HUES64 (cell line): Measurements from ENCODE around the gene CHST11.
"Not testable (repeated sequence)": the region's sequence is repeated elsewhere in the genome, so short reads cannot be mapped to it uniquely, and the experiment has no call there.

Source experiments
- H3K27ac ChIP-seq: 2 replicates; pipeline ENCODE4 v1.7.0; 2013; ENCODE audit warnings: low read depth, low read length, inconsistent platforms
- H3K27me3 ChIP-seq: 2 replicates; pipeline ENCODE4 v1.6.1; 2013; ENCODE audit warnings: mild to moderate bottlenecking, low read length; ENCODE audit not compliant: insufficient read depth
- H3K36me3 ChIP-seq: 2 replicates; pipeline ENCODE4 v1.6.1; 2013; ENCODE audit warnings: mild to moderate bottlenecking, low read length; ENCODE audit not compliant: insufficient read depth
- H3K4me1 ChIP-seq: 2 replicates; pipeline ENCODE4 v1.6.1; 2013; ENCODE audit warnings: mild to moderate bottlenecking, low read length, moderate library complexity; ENCODE audit not compliant: insufficient read depth
- H3K4me3 ChIP-seq: 2 replicates; pipeline ENCODE4 v1.5.1; 2013; ENCODE audit warnings: mild to moderate bottlenecking, low read length, moderate library complexity
- H3K9ac ChIP-seq: 2 replicates; pipeline ENCODE4 v1.6.1; 2013; ENCODE audit warnings: mild to moderate bottlenecking, low read depth, low read length
- H3K9me3 ChIP-seq: 2 replicates; pipeline ENCODE4 v1.6.1; 2013; ENCODE audit warnings: low read depth, low read length; ENCODE audit not compliant: insufficient read depth
- WGBS: fragments of 150-250, 120-280 bp; methylation state at CpG from one replicate; pipeline ENCODE4 v1.1.7; 2013; ENCODE audit warnings: missing lambda C conversion rate; 5-methylcytosine and 5-hydroxymethylcytosine counted together

Gene CHST11

DNA sequence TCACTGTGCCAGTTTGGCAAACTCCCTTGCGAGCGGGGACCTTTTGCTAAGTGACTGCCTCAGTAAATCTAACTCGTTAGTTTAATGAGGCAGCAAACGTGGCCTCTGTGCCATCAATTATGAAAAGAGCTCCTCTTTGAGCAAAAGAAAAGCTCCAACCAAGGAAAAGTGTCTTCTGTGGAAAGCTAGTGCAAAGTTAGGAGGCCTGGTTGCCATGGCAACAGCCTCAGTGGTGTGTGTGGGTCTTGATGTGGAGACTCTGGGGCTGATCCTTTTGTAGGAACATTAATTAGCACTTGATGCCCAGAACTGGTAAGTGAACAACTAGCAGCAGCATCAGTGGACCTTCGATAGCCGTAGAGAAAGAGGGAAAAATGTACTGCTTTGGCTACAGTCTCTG lies 145.7 kb downstream of the CHST11 start:
- WGBS, result 95% methylated on average over 6 of the region's 6 CpGs
- H3K27me3 ChIP-seq, result no peaks in the 10 kb centered on the region
- no peak overlapping the region for H3K9ac ChIP-seq
- H3K4me1 ChIP-seq, result peaks cover 29% of the 10 kb centered on the region
- H3K27ac ChIP-seq, result no peak overlapping the region
- H3K36me3 ChIP-seq, result no peaks in the 10 kb centered on the region
- H3K9me3 ChIP-seq, result no peaks in the 10 kb centered on the region
- H3K4me3 ChIP-seq, result no peak overlapping the region

DNA sequence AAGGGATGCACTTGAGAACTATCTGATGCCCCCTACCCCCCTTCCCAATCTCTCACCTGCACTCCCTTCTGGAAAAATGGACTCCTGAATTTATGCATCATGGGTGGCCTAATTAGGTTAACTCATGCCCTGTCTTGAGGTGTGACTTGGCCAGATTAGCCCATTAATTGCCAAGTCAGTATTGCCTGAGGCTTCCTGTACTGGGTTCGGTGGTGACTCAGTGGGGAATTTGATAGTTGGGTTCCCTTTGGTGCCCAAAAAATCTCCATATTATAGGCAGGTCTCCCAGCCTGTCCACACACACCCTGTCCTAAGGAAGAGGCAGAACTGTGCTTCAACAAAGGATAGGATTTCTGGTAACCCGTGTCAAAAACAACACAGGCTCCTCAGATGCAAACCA lies 146.1 kb downstream of the CHST11 start:
- Histone ChIP-seq H3K9me3 (no peaks in the 10 kb centered on the region), H3K27ac (no peak overlapping the region), H3K27me3 (no peaks in the 10 kb centered on the region), H3K4me3 (no peak overlapping the region), H3K4me1 (peaks cover 24% of the 10 kb centered on the region), H3K9ac (no peak overlapping the region), H3K36me3 (no peaks in the 10 kb centered on the region)
- WGBS, result 97% methylated on average over 2 of the region's 2 CpGs

DNA sequence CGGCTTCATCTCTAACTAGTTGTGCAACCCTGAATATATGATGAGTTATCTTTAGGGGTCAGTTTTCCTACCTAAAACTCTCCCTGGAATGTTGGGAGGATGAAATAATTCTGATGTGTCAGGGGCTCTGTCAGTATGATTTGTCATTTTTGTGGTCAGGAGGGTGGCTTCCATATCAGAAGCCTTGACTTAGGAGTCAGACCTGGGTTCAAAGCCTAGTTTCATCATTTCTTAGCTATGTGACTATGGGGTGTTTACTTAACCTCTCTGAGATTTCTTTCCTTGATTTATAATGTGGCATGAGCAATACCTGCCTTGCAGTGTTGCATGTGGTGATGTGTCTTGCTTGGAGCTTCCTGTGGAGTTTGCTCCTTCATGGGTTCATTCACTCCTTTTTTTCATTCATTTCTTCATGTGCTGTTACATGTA lies 146.8 kb downstream of the CHST11 start:
- WGBS, result 91% methylated on average over 1 of the region's 1 CpG
- Histone ChIP-seq H3K4me3 (no peak overlapping the region), H3K27ac (no peak overlapping the region), H3K36me3 (no peaks in the 10 kb centered on the region), H3K9ac (no peak overlapping the region), H3K27me3 (no peaks in the 10 kb centered on the region), H3K9me3 (no peaks in the 10 kb centered on the region), H3K4me1 (peaks cover 20% of the 10 kb centered on the region)

DNA sequence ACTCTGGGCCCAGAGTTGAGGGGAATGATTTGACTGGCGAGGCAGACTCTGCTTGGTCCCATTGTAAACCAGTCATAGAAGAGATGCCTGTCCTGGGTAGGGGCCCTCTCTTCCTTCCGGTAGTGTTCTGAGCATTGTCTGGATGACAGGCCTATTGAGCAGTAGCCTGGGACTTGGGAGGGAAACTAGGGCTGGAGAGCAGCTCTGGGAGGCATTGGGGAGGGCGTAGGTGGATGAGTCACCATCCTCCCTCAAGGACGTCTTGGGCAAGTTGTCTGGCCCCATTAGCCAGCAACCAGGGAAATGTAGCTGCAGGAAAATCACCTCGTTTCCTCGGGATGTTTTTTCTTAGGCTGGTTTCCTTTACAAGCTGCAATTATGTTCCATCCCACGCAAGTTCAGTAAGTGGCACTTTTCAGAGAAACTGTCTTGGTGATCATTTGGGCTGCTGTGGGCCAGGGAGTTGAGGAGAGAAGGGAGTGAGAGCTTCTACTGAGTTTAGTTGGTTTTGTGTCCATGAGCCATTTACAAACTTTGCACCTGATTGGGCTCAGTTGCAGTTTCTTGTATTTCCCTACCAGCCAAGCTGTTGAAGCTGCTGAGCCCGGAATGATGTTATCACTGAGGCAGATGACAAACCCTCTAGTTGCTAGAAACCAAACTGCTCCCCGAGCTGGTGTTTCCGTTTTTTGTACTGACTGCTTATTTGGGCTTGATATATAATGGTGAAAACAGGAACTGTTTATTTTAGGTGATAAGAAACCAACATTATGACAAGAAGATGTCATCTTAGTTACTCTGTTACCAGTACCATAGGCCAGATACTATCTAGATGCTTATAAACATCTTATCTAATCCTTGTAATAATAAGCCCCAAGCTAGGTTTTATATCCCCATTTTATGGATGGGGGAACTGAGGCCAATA lies 147.6 kb downstream of the CHST11 start:
- Histone ChIP-seq H3K36me3 (no peaks in the 10 kb centered on the region), H3K9me3 (no peaks in the 10 kb centered on the region), H3K4me3 (no peak overlapping the region), H3K27me3 (no peaks in the 10 kb centered on the region), H3K27ac (peak overlapping the region; percentile 3; the same call in 1 of the 2 replicates), H3K4me1 (peaks cover 20% of the 10 kb centered on the region), H3K9ac (no peak overlapping the region; the same call in 1 of the 2 replicates)
- WGBS, result 70% methylated on average over 10 of the region's 10 CpGs

DNA sequence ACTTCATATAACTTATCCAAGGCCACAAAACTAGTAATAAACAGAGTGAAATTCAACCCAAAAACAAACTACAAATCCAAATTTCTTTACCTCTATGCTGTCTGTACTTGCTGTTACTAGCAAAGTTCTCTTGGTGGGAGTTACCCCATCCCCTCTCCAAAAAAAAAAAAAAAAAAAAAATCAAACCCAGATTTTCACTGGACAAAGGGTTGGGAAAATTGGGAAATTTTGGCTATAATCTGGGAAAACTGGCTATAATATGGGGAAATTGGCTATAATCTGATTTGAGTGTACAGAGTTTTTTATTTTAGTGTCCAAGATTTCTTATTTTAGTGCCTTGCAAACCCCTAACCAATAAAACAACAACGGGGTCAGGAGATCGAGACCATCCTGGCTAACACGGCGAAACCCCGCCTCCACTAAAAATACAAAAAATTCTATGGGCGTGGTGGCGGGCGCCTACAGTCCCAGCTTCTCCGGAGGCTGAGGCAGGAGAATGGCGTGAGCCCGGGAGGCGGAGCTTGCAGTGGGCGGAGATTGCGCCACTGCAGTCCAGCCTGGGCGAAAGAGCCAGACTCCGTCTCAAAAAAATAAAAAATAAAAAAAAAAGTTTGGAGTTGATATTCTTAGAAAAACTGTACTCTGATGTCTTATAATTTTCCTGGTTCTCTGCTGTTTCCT lies 148.4 kb downstream of the CHST11 start:
- Histone ChIP-seq H3K4me3 (no peak overlapping the region), H3K9ac (no peak overlapping the region), H3K27ac (no peak overlapping the region), H3K27me3 (no peaks in the 10 kb centered on the region), H3K4me1 (peaks cover 20% of the 10 kb centered on the region), H3K9me3 (no peaks in the 10 kb centered on the region), H3K36me3 (no peaks in the 10 kb centered on the region)
- WGBS, result 93% methylated on average over 16 of the region's 16 CpGs

DNA sequence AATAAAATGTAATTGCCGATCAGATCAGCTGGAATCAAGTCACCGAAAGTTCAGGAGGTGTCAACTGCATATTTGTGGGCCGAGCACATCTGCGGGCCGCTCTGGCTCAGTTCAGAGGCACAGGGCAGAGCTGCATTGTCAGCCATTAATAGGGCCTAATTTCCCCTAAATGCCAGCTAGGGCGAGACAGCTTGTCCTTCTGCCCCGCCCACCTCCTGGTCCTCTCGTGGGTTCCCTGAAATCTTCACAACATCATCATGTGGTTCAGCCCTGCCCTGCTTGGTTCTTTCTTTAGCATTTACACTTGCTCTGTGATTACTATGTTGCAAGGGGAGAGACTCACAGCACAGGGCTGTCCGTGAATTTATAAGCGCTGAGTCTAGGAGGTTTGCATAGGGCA lies 148.9 kb downstream of the CHST11 start:
- Histone ChIP-seq H3K4me3 (no peak overlapping the region), H3K4me1 (peaks cover 20% of the 10 kb centered on the region), H3K9ac (no peak overlapping the region), H3K36me3 (no peaks in the 10 kb centered on the region), H3K9me3 (no peaks in the 10 kb centered on the region), H3K27ac (no peak overlapping the region), H3K27me3 (no peaks in the 10 kb centered on the region)
- WGBS, result 87% methylated on average over 10 of the region's 10 CpGs

GRCh38 chr12:104608998-104609397 lies 152.2 kb downstream of the CHST11 start:
- Histone ChIP-seq H3K27ac (no peak overlapping the region), H3K9ac (no peak overlapping the region), H3K9me3 (no peaks in the 10 kb centered on the region), H3K36me3 (no peaks in the 10 kb centered on the region), H3K27me3 (no peaks in the 10 kb centered on the region), H3K4me1 (peaks cover 7% of the 10 kb centered on the region; the same call in 1 of the 2 replicates), H3K4me3 (no peak overlapping the region)
- 92% methylated on average over 4 of the region's 4 CpGs for WGBS

GRCh38 chr12:104609445-104609844 lies 152.7 kb downstream of the CHST11 start:
- no peak overlapping the region for H3K9ac ChIP-seq
- H3K4me3 ChIP-seq, result no peak overlapping the region
- H3K27ac ChIP-seq, result no peak overlapping the region
- H3K27me3 ChIP-seq, result no peaks in the 10 kb centered on the region
- H3K4me1 ChIP-seq, result peaks cover 3% of the 10 kb centered on the region; the same call in 1 of the 2 replicates
- no peaks in the 10 kb centered on the region for H3K36me3 ChIP-seq
- H3K9me3 ChIP-seq, result no peaks in the 10 kb centered on the region

DNA sequence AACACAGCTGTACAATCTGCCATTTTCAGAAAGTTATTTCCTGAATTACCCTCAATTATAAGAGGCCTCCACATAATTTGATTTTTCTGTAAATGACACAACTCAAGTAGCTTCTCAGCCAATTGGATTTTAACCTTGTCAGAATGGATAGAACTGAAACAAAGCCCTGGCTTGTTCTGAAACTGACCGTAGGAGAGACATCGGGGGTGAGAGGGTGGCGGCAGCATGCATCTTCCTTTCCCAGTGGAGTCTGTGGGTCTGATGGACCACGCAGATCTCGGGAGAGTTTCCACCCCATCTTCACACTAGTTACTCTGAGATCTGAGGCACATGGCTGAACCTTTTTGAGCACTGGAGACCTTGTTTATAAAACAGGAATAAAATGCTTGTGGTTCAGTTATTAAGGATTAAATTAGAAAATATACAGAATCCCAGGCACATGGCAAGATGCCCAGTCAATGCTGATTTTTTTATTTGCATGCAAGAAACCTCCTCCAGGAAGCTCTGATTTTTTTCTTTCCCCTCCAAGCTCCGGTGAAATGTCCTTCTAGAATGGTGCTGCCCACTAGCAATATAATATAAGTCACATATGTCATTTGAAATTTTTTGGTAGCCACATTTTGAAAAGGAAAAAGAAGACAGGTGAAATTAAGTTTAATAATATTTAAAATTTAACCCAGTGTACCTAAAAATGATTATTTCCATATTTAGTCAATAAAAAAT lies 153.9 kb downstream of the CHST11 start:
- H3K36me3 ChIP-seq, result no peaks in the 10 kb centered on the region
- no peak overlapping the region for H3K27ac ChIP-seq
- no peak overlapping the region for H3K4me3 ChIP-seq
- no peaks in the 10 kb centered on the region for H3K4me1 ChIP-seq
- WGBS, result 93% methylated on average over 6 of the region's 6 CpGs
- H3K9ac ChIP-seq, result no peak overlapping the region
- H3K9me3 ChIP-seq, result no peaks in the 10 kb centered on the region
- H3K27me3 ChIP-seq, result no peaks in the 10 kb centered on the region

DNA sequence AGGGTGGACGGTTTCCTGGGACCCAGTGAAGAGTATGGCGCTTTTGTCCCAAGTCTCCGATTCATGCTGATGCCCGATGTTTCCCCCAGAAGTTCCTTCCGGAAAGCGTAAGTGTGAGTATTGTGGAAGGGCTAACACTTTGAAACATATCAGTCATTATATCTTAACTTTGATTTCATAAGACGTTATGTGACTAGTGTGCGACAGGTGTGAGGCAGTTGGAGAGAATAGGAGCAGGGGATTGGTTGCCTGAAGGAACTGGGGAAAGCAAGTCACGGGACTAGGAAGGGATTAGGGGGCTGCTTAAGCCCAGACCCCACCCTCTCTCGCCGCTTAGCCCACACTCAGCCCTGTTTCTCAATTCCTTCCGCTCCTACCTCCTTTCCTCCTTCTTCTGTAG lies 154.9 kb downstream of the CHST11 start:
- H3K36me3 ChIP-seq, result no peaks in the 10 kb centered on the region
- no peak overlapping the region for H3K27ac ChIP-seq
- no peaks in the 10 kb centered on the region for H3K27me3 ChIP-seq
- no peaks in the 10 kb centered on the region for H3K4me1 ChIP-seq
- no peak overlapping the region for H3K4me3 ChIP-seq
- 93% methylated on average over 12 of the region's 12 CpGs for WGBS
- no peak overlapping the region for H3K9ac ChIP-seq
- no peaks in the 10 kb centered on the region for H3K9me3 ChIP-seq

DNA sequence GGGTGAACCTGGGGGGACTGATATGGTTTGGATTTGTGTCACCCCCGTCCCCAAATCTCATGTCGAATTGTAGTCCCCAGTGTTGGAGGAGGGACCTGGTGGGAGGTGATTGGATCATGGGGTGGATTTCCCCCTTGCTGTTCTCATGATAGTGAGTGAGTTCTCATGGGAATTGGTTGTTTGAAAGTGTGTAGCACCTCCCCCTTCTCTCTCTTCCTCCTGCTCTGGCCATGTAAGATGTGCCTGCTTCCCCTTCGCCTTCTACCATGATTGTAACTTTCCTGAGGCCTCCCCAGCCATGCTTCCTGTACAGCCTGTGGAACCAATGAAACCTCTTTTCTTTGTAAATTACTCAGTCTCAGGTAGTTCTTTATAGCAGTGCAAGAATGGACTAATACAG lies 156.6 kb downstream of the CHST11 start:
- not testable (repeated sequence) for H3K4me3 ChIP-seq, H3K9ac ChIP-seq, H3K27ac ChIP-seq, H3K4me1 ChIP-seq, H3K27me3 ChIP-seq, H3K36me3 ChIP-seq, H3K9me3 ChIP-seq
- 92% methylated on average over 3 of the region's 3 CpGs for WGBS
